Hematopoietic multipotent progenitor cell treated with erythropoietin and hydrocortisone succinate and interleukin-3 and kit ligand, for 8 days (in vitro differentiated cells): Measurements from ENCODE around the gene FAM184A.
"Not testable (repeated sequence)": the region's sequence is repeated elsewhere in the genome, so short reads cannot be mapped to it uniquely, and the experiment has no call there.

Experiments used
- DNase-seq: peaks from one replicate; pipeline ENCODE4 v3.0.0-alpha.2; 2015

FAM184A gene

GRCh38 chr6:119078376-119079282 lies at the start of gene FAM184A:
Gene FAM184A (minus strand): TSS chr6:119078664. CDS start chr6:119078299, 365 bp downstream.
- peak; percentile 47 for DNase-seq

- no peak for DNase-seq
Measured at GRCh38 chr6:119127627-119128026, 49.2 kb upstream of the FAM184A start.

GRCh38 chr6:119126826-119127225 lies 48.4 kb upstream of the FAM184A start:
- no peak for DNase-seq

DNA sequence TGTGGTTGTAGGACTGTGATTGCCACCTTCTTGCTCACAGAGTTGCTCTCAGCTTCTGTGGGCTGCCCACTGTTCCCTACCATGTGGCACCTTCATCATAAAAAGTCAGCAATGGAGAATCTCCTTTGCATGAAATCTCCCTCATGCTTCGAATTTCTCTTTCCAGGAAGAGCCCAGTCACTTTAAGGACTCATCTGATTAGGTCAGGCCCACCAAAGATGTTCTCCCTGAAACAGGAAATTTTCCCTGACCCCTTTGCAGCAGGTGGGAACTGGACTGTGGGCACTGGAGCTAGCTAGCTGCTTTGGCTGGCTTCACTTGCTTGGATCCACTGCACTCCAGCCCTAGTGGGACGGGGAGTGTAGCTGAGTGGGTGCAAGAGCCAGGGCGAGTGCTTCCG lies 47.7 kb upstream of the FAM184A start:
- no peak for DNase-seq

GRCh38 chr6:119125576-119125975 lies 47.1 kb upstream of the FAM184A start:
- DNase-seq, result no peak

DNA sequence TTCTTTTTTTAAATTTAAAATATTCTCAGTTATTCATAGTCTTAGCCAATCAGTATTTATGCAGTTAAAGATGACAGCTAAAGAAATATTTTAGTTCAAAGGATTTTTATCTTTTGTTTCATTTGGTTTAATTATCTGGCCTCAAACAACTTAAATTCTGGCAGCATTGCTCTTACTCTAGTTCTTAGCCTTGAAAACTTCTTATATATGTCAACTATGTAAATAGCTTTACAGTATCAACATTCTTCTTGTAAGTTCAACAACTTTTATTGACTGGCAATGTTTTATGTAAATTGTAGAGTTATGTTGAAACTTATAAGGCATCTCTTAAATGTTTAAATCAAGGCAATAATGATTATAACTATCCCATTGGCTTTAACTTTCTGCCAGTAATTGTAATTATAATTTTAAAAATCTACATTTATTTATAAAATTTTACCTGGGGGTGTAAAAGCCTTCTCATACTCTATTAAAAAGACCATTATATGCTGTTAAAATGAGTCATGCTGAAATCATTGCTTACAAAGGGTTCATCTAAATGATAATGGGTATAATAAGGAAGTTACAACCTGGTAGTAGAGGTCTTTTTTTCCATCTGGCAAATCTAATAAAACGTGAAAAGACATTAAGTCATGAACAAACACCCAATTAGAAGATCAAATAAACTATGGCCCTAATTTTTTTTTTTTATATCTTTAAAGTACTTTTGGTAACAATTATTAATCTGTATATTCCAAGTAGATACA lies 45.8 kb upstream of the FAM184A start:
- DNase-seq, result no peak

GRCh38 chr6:119122336-119122735 lies 43.9 kb upstream of the FAM184A start:
- DNase-seq, result no peak

DNA sequence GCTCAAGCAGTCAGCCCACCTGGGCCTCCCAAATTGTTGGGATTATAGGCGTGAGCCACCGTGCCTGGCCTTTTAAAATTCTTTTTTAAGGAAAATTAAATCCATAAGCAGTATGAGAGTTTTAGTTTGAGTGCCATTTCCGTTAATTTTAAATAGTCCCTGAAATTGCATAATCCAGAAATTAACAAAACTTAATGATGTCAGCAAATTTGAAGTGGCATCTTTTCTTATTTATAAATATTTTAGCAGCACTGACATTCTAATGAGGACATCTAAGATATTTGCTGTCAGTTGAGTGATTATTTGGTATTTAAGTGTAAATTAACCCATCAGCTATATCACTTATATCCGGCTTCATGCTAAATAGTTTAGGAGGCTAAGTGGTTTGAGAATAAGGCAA lies 42.9 kb upstream of the FAM184A start:
- no peak for DNase-seq

DNA sequence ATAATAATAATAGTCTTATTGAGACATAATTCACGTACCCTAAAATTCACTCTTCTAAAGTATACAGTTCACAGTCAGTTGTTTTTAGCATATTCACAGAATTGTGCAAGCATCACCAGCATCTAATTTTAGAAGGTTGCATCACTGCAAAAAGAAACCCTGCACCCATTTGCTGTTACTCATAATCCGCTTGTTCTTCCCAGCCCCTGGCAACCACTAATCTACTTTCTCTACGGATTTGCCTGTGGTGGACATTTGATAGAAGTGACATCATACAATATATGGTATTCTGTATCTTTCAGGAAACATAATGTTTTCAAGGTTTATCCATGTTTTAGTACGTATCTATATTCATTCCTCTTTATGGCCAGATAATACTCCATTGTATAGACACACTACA lies 41.5 kb upstream of the FAM184A start:
- no peak for DNase-seq

DNA sequence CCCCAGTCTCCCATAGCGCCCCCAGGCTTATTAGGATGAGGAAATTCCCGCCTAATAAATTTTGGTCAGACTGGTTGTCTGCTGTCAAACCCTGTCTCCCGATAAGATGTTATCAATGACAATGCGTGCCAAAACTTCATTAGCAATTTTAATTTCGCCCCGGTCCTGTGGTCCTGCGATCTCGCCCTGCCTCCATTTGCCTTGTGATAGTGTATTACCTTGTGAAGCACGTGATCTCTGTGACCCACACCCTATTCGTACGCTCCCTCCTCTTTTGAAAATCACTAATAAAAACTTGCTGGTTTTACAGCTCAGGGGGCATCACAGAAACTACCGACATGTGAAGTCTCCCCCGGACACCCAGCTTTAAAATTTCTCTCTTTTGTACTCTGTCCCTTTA lies 40.6 kb upstream of the FAM184A start:
- not testable (repeated sequence) for DNase-seq

- no peak for DNase-seq
Measured at GRCh38 chr6:119116712-119117281, 38.3 kb upstream of the FAM184A start.

GRCh38 chr6:119113961-119114360 lies 35.5 kb upstream of the FAM184A start:
- DNase-seq, result peak; percentile 47

DNA sequence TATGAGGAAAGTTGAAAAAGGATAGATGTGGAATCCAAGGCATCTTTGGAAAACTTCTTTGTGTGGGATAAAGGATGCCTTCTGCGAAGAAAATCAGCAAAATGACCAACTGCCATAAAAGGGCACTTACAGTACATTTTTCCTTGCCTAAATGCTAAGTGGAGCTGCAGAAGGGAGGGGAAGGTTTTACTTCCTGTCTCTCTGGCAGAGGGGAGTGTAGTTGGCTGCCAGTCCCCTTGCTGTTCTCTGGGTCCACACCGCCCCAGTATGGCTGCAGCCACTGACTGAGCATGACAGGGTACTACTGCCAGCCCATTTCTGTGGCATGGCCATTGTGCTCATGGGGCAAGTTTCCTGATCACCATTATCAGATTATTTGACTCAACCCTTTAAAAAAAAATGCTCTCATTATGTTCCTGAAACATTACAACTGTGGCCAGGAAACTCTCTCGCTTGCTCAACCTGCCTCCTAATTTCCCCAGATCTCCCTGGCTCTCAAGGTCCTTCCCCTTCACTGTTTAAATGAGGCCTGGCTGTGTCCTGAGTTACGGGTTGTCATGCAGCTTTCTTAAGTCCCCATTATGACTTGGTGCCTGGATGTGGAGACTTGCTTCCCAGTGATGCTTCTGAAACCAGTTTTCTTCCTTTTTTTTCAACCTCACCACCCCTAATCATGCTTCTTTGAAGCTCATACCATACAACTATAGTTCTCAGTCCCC lies 34.5 kb upstream of the FAM184A start:
- DNase-seq, result no peak

DNA sequence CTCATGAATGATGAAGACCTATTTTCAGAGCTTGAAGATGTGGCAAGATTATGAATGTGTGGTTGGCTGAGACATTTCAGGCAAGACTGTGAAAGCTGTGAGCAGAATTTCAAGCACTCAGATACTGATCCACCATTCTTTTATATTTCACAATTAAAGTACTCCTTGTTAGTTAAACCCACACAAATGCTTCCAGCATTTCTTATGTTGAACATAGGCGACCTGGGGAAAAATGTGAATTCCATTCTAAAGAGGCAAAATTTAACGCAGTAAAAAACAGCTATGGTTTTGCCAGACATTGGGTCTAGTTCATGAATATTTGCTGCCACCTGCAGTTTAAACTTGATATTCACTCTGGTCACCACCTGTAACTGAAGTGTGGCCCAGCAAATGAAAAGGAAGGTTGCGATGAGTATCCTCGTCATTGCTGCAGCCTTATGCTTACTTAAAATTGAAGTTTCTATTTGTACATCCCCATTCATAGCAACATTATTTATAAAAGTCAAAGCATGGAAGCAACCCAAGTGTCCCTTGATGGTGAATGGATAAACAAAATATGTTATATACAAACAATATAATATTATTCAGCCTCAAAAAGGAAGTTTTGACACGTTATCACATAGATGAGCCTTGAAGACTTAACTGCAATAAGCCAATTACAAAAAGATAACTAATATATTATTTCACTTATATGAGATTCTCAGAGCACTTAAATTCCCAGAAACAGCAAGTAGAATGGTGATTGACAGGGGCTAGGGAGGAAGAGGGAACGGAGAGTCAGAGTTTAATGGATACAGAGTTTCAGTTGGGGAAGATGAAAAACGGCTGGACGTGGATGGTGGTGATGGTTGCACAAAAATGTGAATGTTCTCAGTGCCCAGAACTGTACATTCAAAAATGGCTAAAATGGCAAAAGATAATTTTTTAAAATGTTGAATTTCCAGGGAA lies 32.4 kb upstream of the FAM184A start:
- peak; percentile 74 for DNase-seq

DNA sequence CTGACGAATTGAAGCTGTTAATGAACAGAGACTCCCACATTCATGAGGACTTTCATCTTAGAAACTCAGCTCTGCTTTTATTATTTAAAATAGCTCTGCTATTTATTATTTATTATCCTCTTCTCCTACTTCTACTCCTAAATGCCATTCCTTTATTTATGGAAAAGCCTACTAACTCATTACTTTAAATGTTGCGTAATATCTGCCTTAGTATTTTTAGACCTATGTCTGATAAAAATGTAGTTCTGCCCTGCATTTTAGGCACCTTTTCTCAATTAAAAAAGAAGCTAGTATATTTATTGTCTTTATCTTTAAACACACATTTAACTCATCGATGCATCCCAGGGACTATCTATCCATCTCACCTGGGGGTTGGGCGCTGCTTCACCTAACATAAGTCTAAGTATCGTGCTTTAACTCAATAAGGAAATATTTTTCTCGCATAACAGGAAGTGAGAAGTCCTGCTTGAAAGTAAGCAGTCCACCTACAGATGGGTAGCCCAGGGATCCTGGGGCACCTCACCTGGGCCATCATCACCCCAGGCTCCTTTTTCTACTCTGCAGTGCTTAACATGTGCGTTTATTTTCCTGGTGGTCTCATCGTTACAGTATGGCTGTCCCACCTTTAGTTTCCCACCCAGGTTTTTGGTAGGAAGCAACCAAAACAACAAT lies 31.3 kb upstream of the FAM184A start:
- no peak for DNase-seq

DNA sequence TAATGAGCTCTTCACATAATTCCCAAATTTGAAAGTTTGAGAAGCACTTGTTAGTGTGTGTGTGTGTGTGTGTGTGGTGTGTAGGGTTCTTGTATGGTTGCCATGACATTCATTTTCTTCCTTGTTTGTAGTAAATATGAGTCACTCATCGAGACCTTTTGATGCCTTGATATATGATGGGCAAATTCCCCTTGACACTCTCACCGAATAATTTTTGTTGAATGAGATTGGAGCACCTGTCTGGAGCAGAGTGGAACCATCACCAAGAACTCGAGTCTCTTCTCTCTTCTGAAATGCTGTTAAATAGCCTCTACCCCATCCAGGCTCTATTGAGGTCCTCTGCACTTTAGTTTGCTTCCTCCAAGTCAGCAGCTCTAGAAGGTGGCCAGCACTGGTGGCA lies 29.6 kb upstream of the FAM184A start:
- no peak for DNase-seq

DNA sequence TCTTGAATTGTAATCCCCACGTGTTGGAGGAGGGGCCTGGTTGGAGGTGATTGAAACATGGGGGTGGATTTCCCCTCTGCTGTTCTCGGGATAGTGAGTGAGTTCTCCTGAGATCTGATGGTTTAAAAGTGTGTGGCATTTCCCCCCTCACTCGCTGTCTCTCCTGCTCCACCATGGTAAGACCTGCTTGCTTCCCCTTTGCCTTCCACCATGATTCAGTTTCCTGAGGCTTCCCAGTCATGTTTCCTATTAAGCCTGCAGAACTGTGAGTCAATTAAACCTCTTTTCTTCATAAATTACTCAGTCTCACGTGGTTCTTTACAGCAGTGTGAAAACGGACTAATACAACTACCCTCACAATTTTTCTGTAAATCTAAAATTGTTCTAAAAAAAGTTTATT lies 26.8 kb upstream of the FAM184A start:
- no peak for DNase-seq

- DNase-seq, result no peak
Measured at GRCh38 chr6:119102901-119103300, 24.4 kb upstream of the FAM184A start.

DNA sequence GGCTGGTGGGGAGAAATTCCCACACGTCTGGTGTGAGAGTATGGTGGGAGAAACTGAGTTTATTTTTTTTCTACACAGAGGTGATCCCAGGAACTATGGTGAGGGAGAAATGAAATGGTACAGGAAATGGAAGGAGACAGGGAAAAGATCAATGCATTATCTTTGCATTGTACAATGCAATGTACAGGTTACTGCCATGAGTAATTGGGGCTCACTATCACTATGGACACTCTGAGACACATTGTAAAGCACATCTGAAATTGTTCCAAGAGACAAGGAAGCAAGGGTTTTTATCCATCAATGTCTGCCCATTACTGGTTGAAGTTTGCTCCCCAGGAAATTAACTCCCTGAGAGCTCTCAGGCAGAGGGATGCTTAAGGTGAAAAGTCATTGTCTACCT lies 21.7 kb upstream of the FAM184A start:
- DNase-seq, result no peak

DNA sequence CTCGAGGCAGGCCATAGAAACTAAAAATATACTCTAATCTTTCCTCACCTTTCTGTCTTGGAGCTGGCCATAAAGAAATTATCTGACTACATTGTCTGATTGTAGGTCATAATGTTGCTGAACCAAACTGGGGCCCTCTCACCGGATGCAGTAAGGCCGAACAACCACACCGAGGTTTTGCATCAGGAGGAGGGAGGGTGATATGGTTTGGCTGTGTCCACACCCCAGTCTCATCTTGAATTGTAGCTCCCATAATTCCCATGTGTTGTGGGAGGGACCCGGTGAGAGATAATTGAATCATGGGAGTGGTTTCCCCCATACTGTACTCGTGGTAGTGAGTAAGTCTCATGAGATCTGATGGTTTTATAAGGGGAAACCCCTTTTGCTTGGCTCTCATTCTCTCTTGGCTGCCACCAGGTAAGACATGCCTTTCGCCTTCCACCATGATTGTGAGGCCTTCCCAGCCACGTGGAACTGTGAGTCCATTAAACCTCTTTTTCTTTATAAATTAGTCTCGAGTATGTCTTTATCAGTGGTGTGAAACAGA lies 19.4 kb upstream of the FAM184A start:
- DNase-seq, result not testable (repeated sequence)
